DND-41 (cell line): ENCODE data around the gene EXOSC1.

Experiments
- ATAC-seq: fragments of 200-7000 bp; cut with Tn5 transposase; 3 replicates; pipeline ENCODE4 v1.9.1; 2021; ENCODE audit warnings: low read depth; ENCODE audit not compliant: insufficient read depth
- DNase-seq: peaks from one replicate; pipeline ENCODE4 v3.0.0-alpha.2; 2020
- H2AFZ ChIP-seq: 2 replicates; pipeline ENCODE4 v1.6.0; 2012; ENCODE audit warnings: low read depth, low read length
- H3K27ac ChIP-seq: 2 replicates; pipeline ENCODE4 v1.5.1; 2012; ENCODE audit warnings: low read length, inconsistent platforms
- H3K27me3 ChIP-seq: fragments of 200-600 bp; sonication (generic); 2 replicates; pipeline ENCODE4 v1.6.0; 2012; ENCODE audit warnings: low read length, mild to moderate bottlenecking, inconsistent platforms; ENCODE audit not compliant: insufficient read depth, poor library complexity
- H3K36me3 ChIP-seq: 2 replicates; pipeline ENCODE4 v1.5.1; 2012; ENCODE audit warnings: low read length, inconsistent platforms; ENCODE audit not compliant: insufficient read depth
- H3K4me1 ChIP-seq: 2 replicates; pipeline ENCODE4 v1.5.1; 2012; ENCODE audit warnings: mild to moderate bottlenecking, low read length; ENCODE audit not compliant: insufficient read depth
- H3K4me2 ChIP-seq: 2 replicates; pipeline ENCODE4 v1.6.0; 2012; ENCODE audit warnings: mild to moderate bottlenecking, moderate library complexity, low read length, inconsistent platforms; ENCODE audit not compliant: insufficient read depth
- H3K4me3 ChIP-seq, 2 experiments: fragments of 200-600 bp in 1 of 2; shearing (Covaris generic) in 1 of 2; 2 replicates each; pipeline ENCODE4 v1.5.1; 2012 to 2016; ENCODE audit warnings: inconsistent platforms in 2 of 2, low read length in 2 of 2, mild to moderate bottlenecking in 2 of 2, low read depth in 1 of 2, moderate library complexity in 1 of 2
- H3K79me2 ChIP-seq: 2 replicates; pipeline ENCODE4 v1.6.0; 2012; ENCODE audit warnings: low read length, inconsistent platforms; ENCODE audit not compliant: insufficient read depth
- H3K9ac ChIP-seq: 2 replicates; pipeline ENCODE4 v1.6.0; 2012; ENCODE audit warnings: low read depth, mild to moderate bottlenecking, inconsistent platforms, low read length, moderate library complexity
- H3K9me3 ChIP-seq: 2 replicates; pipeline ENCODE4 v1.5.1; 2012; ENCODE audit warnings: low read length, moderate library complexity, mild to moderate bottlenecking, inconsistent platforms; ENCODE audit not compliant: insufficient read depth, severe bottlenecking
- H4K20me1 ChIP-seq: 2 replicates; pipeline ENCODE4 v1.6.0; 2012; ENCODE audit warnings: low read length; ENCODE audit not compliant: insufficient read depth
- CTCF ChIP-seq: IDR thresholded peaks from 2 replicates; pipeline ENCODE4 v1.5.1; 2012; ENCODE audit warnings: borderline replicate concordance, low read length, moderate library complexity, mild to moderate bottlenecking; ENCODE audit not compliant: poor library complexity, severe bottlenecking; ENCODE audit errors: extremely low read depth
- EZH2 ChIP-seq: IDR thresholded peaks from 3 replicates; pipeline ENCODE4 v1.6.1; 2012; ENCODE audit warnings: borderline replicate concordance, low read depth, mild to moderate bottlenecking, moderate library complexity, low read length, inconsistent platforms; ENCODE audit not compliant: severe bottlenecking

The EXOSC1 gene

GRCh38 chr10:97468162-97468561 lies 22.4 kb upstream of the EXOSC1 start:
- Histone ChIP-seq H3K27ac (no peak overlapping the region), H3K79me2 (no peaks in the 10 kb centered on the region), H4K20me1 (peaks cover 7% of the 10 kb centered on the region; the same call in 1 of the 2 replicates), H3K27me3 (no peaks in the 10 kb centered on the region), H3K9ac (no peak overlapping the region), H3K4me3 (no peak overlapping the region), H3K36me3 (peaks cover 92% of the 10 kb centered on the region), H3K9me3 (no peaks in the 10 kb centered on the region), H3K4me2 (no peak overlapping the region), H2AFZ (no peak overlapping the region), H3K4me1 (no peaks in the 10 kb centered on the region)
- no peak for TF ChIP-seq CTCF
- no peak for TF ChIP-seq EZH2
- ATAC-seq (no peak; the same call in 2 of the 3 replicates), DNase-seq (no peak)

GRCh38 chr10:97466755-97467154 lies 20.9 kb upstream of the EXOSC1 start:
- Histone ChIP-seq H4K20me1 (peaks cover 7% of the 10 kb centered on the region; the same call in 1 of the 2 replicates), H3K36me3 (peaks cover 92% of the 10 kb centered on the region), H3K9me3 (no peaks in the 10 kb centered on the region), H3K27ac (no peak overlapping the region), H3K4me2 (no peak overlapping the region), H2AFZ (no peak overlapping the region), H3K4me3 (no peak overlapping the region), H3K9ac (no peak overlapping the region), H3K4me1 (no peaks in the 10 kb centered on the region), H3K79me2 (no peaks in the 10 kb centered on the region), H3K27me3 (no peaks in the 10 kb centered on the region)
- DNase-seq = no peak
- TF ChIP-seq EZH2 = no peak
- no peak for ATAC-seq

GRCh38 chr10:97465982-97466381 lies 20.2 kb upstream of the EXOSC1 start:
- Histone ChIP-seq H3K4me1 (no peaks in the 10 kb centered on the region), H3K27ac (no peak overlapping the region), H3K4me3 (no peak overlapping the region), H3K4me2 (no peak overlapping the region), H3K36me3 (peaks cover 93% of the 10 kb centered on the region), H4K20me1 (peaks cover 7% of the 10 kb centered on the region; the same call in 1 of the 2 replicates), H3K9me3 (no peaks in the 10 kb centered on the region), H3K79me2 (no peaks in the 10 kb centered on the region), H2AFZ (no peak overlapping the region), H3K9ac (no peak overlapping the region), H3K27me3 (no peaks in the 10 kb centered on the region)
- TF ChIP-seq EZH2 (no peak), CTCF (no peak)
- ATAC-seq (no peak), DNase-seq (no peak)

- H3K4me2 ChIP-seq = no peak overlapping the region
- 0 out of 3 replicates have a peak, but pooled peaks have one; percentile 2 for ATAC-seq
- no peak overlapping the region for H3K4me3 ChIP-seq
Measured at GRCh38 chr10:97464226-97464625, 18.4 kb upstream of the EXOSC1 start.

More at GRCh38 chr10:97464226-97464625, 18.4 kb upstream of the EXOSC1 start:
- no peak for DNase-seq
- TF ChIP-seq CTCF = no peak
- no peak for TF ChIP-seq EZH2
- H2AFZ ChIP-seq = no peak overlapping the region
- H3K27me3 ChIP-seq = no peaks in the 10 kb centered on the region
- H3K9me3 ChIP-seq = no peaks in the 10 kb centered on the region
- H3K27ac ChIP-seq = no peak overlapping the region
- peaks cover 8% of the 10 kb centered on the region; the same call in 1 of the 2 replicates for H4K20me1 ChIP-seq
- no peaks in the 10 kb centered on the region for H3K4me1 ChIP-seq
- H3K36me3 ChIP-seq = peaks cover 94% of the 10 kb centered on the region
- H3K9ac ChIP-seq = no peak overlapping the region
- H3K79me2 ChIP-seq = no peaks in the 10 kb centered on the region
